HG03469 (cell line): ENCODE results near the gene MIB1.
"Not testable (repeated sequence)": the region's sequence is repeated elsewhere in the genome, so short reads cannot be mapped to it uniquely, and the experiment has no call there.

ENCODE experiments used
- ATAC-seq: cut with Tn5 transposase; IDR thresholded peaks from one replicate; pipeline ENCODE4 v1.9.1; 2021; ENCODE audit warnings: mild to moderate bottlenecking, moderate library complexity, moderate number of reproducible peaks; ENCODE audit not compliant: unreplicated experiment

The MIB1 gene

GRCh38 chr18:21742315-21742687, 1.7 kb downstream of the MIB1 start:
- no peak for ATAC-seq

DNA sequence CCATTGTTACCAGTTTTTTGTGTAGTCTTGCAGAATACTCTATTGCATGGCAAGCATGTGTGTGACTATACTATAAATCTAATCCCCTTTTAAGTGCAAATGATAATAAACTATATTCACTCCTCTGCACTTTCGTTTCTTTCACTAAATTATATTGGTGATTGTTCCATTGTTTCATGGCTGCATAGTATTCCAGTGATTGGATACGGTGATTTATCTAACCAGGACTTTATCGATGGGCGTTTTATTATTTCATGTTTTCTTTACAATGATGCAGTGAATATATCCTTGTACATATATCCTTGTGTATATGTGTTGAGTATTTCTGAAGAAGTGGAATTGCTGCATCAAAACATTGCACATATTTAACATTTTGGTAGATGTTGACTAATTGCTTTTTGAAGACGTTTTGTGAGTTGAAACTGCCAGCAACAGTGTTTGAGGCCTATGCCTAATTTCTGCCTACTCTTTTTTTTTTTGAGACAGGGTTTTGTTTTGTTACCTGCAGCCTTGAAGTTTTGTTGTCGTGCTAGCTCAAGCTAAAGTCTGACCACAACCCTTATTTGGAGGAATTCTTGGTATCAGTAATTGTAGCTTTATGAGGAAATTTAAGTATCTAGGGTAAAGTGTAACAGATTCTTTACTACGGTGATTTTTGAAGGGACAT, 2.7 kb downstream of the MIB1 start:
- ATAC-seq, result no peak

- no peak for ATAC-seq
Measured at GRCh38 chr18:21745231-21745630, 4.6 kb downstream of the MIB1 start.

DNA sequence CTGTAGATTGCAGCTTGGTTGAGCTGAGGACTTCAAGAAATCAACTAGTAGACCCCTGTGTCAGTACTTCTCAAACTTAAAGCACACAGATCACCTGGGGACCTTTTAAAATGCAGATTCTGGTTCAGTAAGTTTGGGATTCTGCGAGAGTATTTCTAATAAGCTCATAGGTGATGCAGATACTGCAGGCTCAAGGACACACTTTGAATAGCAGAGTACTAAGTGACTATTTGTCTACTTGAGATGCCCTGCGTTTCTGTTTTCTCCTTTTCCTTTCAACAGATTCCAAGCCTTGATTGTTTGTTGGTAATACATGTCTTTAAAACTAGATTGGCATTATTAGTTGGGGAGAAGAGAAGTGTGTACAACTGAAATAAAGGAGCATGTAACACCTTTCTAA, 6.7 kb downstream of the MIB1 start:
- ATAC-seq, result no peak

DNA sequence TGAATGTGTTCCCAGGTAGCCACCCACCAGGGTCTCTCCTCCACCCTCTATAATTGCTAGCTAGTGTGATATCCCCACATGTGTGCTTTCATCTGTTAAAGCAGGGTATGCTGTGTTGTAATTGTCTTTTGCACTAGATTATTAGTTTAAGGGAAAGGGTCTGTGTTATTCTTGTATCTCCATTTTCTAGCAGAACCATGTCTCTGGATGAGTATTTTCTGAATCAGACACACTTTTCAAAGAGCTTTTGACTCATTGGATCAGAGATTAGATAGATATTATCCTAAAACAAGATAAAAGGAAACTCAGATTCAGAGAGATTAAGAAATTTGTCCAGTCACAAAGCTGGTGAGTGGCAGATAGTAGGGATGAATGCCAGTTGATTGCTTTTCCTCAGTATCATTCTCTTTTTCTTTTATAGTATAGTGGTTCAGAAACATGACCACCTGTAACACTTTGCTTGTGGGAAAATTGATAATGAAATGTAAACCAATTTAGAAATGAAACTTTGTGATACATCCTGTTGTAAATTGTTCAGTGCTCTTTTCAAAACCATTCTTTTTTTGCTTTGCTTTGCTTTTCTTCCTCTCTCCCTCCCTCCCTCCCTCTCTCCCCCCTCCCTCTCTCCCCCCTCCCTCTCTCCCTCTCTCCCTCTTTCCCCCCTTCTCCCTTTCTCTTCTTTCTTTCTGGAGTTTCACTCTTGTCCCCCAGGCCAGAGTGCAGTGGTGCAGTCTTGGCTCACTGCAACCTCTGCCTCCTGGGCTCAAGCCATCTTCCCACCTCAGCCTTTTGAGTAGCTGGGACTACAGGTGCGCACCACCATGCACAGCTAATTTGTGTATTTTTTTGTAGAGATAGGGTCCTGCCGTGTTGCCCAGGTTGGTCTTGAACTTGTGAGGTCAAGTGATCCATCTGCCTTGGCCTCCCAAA, 7.4 kb downstream of the MIB1 start:
- no peak for ATAC-seq

DNA sequence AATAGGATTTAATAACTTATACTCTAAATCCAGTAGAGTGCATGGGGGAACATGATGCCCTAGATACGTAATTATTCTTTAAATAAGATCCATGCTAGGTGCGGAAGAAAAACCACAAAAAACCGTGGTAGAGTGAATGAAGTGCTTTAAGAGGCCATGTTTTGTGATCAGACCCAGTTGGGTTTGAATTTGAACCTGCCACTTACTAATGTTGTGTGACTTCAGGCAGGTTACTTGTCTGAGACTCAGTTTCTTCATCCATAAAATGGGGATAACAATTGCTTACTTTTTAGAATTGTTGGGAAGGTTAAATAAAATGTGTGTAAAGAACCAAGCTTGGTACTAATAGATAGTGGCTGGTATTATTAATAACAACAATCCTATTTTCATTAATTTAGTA, 17.2 kb downstream of the MIB1 start:
- no peak for ATAC-seq

- no peak for ATAC-seq
Measured at GRCh38 chr18:21759836-21760235, 19.2 kb downstream of the MIB1 start.

DNA sequence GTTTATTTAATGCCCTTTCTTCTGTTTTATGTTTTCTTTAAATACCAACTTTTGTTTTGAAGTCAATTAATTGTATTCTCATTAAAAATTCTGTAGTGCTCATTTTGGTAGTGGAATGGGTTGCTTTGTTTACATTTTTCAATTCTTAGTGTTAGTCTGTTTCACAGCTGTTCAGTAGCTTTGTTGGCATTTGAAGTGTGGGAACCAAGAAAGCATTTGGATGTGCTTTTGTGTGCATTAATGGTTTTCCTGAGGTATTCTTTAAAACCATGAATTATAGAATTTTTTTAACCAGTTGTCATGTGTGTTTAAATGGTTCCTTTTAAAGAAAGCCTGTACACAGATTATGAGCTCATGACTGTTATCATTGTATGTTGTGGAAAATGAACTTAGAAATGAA, 19.7 kb downstream of the MIB1 start:
- ATAC-seq, result no peak

DNA sequence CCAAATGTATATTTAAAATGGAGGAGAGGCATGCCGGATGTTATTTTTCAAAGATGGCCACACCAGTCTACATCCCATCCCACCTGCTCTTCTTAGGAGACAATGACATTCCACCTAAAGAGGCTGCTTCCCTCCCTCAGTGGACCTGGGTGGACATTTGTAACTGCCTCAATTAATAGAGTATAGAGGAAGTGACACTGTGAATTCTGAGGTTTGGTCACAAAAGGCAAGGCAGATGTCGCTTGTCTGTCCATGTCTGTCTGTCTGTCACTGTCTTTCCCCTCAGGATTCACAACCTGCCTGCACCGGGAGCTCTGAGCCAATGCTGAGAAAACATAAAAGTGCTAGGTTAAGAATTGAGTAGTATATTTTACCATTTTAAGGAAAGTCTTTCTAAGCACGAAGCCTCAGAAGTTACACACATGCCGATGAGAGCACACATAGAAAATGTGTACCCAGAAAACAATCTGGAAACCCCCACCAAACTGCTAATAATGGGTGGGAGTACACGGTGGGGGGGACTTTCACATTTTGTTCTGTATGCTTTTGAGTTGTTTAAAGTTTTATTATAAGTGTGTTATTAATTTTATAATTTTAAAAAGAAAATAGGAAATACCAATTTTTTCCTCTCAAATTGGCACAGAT, 21.0 kb downstream of the MIB1 start:
- ATAC-seq, result no peak

DNA sequence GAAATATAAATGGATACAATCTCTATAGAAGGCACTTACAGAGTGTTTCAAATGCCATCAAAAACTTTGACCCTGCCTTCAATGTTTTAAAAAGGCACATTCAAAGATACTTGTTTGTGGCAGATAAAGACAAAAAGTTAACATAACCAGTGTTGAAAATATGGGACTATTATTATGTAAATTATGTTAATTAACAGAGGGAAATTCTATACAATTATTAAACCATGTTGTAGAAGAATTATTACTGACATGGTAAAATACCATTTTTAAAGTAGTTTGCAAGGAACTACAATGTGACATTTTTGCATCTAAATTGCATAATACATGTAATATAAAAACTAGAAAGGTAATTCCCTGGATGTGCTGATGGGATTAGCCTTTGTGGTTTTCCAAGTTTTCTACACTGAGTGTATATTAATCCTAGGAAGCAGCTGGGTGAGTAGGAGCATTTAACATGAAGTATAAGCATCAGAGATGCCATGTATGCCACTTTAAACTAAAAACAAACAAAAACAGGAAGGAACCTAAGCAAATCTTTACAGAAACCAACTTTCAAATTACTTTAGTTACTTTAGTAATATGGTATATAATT, 21.7 kb downstream of the MIB1 start:
- ATAC-seq, result no peak

- ATAC-seq, result no peak
Measured at GRCh38 chr18:21763846-21764646, 23.5 kb downstream of the MIB1 start.

DNA sequence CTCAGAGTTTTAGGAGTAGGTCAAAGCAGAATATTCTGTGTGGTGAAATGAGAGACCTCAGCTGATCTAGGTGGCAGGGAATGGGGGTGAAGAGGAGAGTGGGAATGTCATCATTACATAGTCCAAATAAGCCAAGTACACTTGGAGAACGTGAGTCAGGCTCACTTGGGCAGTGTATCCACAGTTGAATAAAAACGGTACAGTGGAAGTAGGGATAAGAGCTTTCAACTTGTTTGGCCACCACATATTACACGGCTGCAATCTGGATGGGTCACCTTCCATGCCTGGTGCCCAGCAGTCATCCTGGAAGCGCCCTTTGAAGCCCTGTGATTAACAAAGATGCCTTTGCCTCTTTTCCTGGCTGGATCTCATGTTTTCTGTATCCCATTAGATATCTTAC, 28.6 kb downstream of the MIB1 start:
- no peak for ATAC-seq

- no peak for ATAC-seq
Measured at GRCh38 chr18:21774722-21775121, 34.1 kb downstream of the MIB1 start.

DNA sequence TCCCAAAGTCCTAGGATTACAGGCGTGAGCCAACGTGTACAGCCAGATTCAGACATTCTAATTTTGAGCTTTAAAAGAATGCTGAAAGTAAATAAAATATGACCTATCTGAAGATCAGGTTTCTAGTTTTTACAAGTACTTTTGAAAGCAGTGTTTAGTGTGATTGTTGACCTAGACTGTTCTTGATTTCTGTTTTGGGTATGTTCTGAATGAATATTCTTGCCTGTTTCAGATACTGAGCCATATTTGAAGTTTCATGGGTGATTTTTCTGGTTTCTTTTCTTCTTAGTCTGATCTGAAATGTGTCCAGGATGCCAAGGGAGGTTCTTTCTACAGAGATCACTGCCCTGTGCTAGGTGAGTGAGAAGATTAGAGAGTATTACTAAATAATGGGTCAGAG, 37.2 kb downstream of the MIB1 start:
- ATAC-seq, result no peak

GRCh38 chr18:21786526-21786925, 45.9 kb downstream of the MIB1 start:
- no peak for ATAC-seq

DNA sequence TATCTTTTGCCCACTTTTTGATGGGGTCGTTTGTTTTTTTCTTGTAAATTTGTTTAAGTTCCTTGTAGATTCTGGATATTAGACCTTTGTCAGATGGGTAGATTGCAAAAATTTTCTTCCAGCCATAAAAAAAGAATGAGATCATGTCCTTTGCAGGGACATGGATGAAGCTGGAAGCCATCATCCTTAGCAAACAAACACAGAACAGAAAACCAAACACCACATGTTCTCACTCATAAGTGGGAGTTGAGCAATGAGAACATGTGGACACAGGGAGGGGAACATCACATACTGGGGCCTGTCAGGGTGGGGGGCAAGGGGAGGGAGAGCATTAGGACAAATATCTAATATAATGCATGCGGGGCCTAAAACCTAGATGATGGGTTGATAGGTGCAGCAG, 55.5 kb downstream of the MIB1 start:
- not testable (repeated sequence) for ATAC-seq

DNA sequence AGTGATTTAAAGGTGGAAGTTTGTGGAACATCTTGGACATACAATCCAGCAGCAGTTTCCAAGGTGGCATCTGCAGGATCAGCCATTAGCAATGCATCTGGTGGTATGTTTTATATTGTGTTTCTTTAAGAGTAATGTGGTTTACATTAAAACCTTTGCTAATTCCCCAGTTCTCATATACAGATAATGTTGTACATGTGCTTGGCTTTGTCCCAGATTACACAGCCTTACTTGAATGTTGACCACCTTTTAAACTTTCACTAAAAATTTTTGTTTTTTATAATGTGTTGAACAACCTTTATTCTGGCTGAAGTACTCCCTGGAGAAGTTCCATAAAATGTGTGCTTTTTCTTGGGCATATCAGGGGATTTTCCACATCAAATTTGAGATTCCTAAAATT, 57.5 kb downstream of the MIB1 start:
- ATAC-seq, result no peak

DNA sequence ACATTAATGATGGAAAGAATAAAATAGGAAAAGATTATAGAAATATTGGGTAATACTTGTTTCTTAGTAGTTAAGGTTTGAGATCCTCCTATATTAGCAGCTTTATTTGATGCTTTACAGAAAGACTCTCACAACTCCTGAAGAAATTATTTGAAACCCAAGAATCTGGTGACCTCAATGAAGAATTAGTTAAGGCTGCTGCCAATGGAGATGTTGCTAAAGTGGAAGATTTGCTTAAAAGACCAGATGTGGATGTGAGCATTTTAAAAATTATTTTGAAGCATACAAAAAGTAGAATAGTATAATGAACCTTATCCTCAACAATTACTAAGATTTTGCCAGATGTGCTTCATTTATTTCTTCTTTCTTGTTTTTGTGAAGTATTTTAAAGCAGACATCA, 59.1 kb downstream of the MIB1 start:
- ATAC-seq, result no peak

GRCh38 chr18:21803495-21803894, 62.9 kb downstream of the MIB1 start:
- no peak for ATAC-seq

- no peak for ATAC-seq
Measured at GRCh38 chr18:21805771-21806366, 65.3 kb downstream of the MIB1 start.
